Activated T-helper 17 cell treated with anti-CD3 and anti-CD28 coated beads, Interleukin-2, amount 50 U/mL, for 72 hours (primary cell): ENCODE results near the gene AMIGO1. TPM values are rescaled to one million over a fixed set of nuclear protein-coding genes. Genes with fewer than 3 reads are reported as not detected.
A peak's percentile ranks its signal among the peaks of the same experiment; 100 is the strongest.

Experiments
- ATAC-seq: fragments of 150-1000 bp; cut with Tn5 transposase; replicated peaks from 2 replicates; pipeline ENCODE4 v1.10.0; 2021; ENCODE audit warnings: mild to moderate bottlenecking, moderate library complexity
- H3K27ac Mint-ChIP-seq: one replicate; pipeline ENCODE4 v1.8.0; 2022; ENCODE audit warnings: mixed read lengths
- H3K27me3 Mint-ChIP-seq: one replicate; pipeline ENCODE4 v1.8.0; 2022; ENCODE audit warnings: mixed read lengths
- H3K36me3 Mint-ChIP-seq: one replicate; pipeline ENCODE4 v1.8.0; 2022; ENCODE audit warnings: low read depth, mild to moderate bottlenecking, mixed read lengths
- H3K4me1 Mint-ChIP-seq: one replicate; pipeline ENCODE4 v1.8.0; 2022; ENCODE audit warnings: mixed read lengths
- H3K4me3 Mint-ChIP-seq: one replicate; pipeline ENCODE4 v1.8.0; 2022; ENCODE audit warnings: mild to moderate bottlenecking, mixed read lengths
- H3K9me3 Mint-ChIP-seq: one replicate; pipeline ENCODE4 v1.8.0; 2022; ENCODE audit warnings: mixed read lengths
- total RNA-seq, 2 donors: library from RNA; stranded (reverse); gene quantifications; one replicate each; pipeline ENCODE4 v1.2.3, GENCODE V29; 2022

The AMIGO1 gene
- total RNA-seq, 2 donors from 2014 or later = 1.1 to 1.2 TPM

GRCh38 chr1:109490029-109490933 lies 19.2 kb downstream of the AMIGO1 start:
- Mint-ChIP-seq H3K27me3 (no peaks in the 10 kb centered on the region), H3K27ac (no peak overlapping the region)
- no peak for ATAC-seq

GRCh38 chr1:109488696-109489095 lies 20.8 kb downstream of the AMIGO1 start:
- Mint-ChIP-seq H3K4me3 (no peak overlapping the region), H3K27ac (no peak overlapping the region), H3K36me3 (peaks cover 35% of the 10 kb centered on the region), H3K4me1 (peaks cover 15% of the 10 kb centered on the region), H3K9me3 (no peaks in the 10 kb centered on the region), H3K27me3 (no peaks in the 10 kb centered on the region)
- no peak for ATAC-seq

More at GRCh38 chr1:109490029-109490933, 19.2 kb downstream of the AMIGO1 start:
- H3K4me1 Mint-ChIP-seq = peaks cover 9% of the 10 kb centered on the region
- peaks cover 44% of the 10 kb centered on the region for H3K36me3 Mint-ChIP-seq
- no peak overlapping the region for H3K4me3 Mint-ChIP-seq
- H3K9me3 Mint-ChIP-seq = no peaks in the 10 kb centered on the region

GRCh38 chr1:109488201-109488600 lies 21.3 kb downstream of the AMIGO1 start:
- H3K4me1 Mint-ChIP-seq = peaks cover 15% of the 10 kb centered on the region
- peaks cover 35% of the 10 kb centered on the region for H3K36me3 Mint-ChIP-seq
- no peaks in the 10 kb centered on the region for H3K9me3 Mint-ChIP-seq
- no peak overlapping the region for H3K4me3 Mint-ChIP-seq
- ATAC-seq = no peak
- H3K27ac Mint-ChIP-seq = peak overlapping the region; percentile 58
- H3K27me3 Mint-ChIP-seq = no peaks in the 10 kb centered on the region

- no peak for ATAC-seq
- peak overlapping the region; percentile 58 for H3K27ac Mint-ChIP-seq
- no peak overlapping the region for H3K4me3 Mint-ChIP-seq
- no peaks in the 10 kb centered on the region for H3K27me3 Mint-ChIP-seq
- peaks cover 23% of the 10 kb centered on the region for H3K4me1 Mint-ChIP-seq
- H3K9me3 Mint-ChIP-seq = no peaks in the 10 kb centered on the region
- peaks cover 35% of the 10 kb centered on the region for H3K36me3 Mint-ChIP-seq
Observed at GRCh38 chr1:109487261-109487660, 22.3 kb downstream of the AMIGO1 start.

GRCh38 chr1:109485001-109485400 lies 24.5 kb downstream of the AMIGO1 start:
- no peak for ATAC-seq
- peaks cover 24% of the 10 kb centered on the region for H3K4me1 Mint-ChIP-seq
- H3K9me3 Mint-ChIP-seq = no peaks in the 10 kb centered on the region
- H3K4me3 Mint-ChIP-seq = peak overlapping the region; percentile 91
- peaks cover 35% of the 10 kb centered on the region for H3K36me3 Mint-ChIP-seq
- peak overlapping the region; percentile 87 for H3K27ac Mint-ChIP-seq
- H3K27me3 Mint-ChIP-seq = no peaks in the 10 kb centered on the region

- H3K4me3 Mint-ChIP-seq = peak overlapping the region; percentile 91
- H3K36me3 Mint-ChIP-seq = peaks cover 31% of the 10 kb centered on the region
- peak overlapping the region; percentile 87 for H3K27ac Mint-ChIP-seq
- H3K9me3 Mint-ChIP-seq = no peaks in the 10 kb centered on the region
- no peak for ATAC-seq
- H3K27me3 Mint-ChIP-seq = no peaks in the 10 kb centered on the region
- H3K4me1 Mint-ChIP-seq = peaks cover 24% of the 10 kb centered on the region
Observed at GRCh38 chr1:109484519-109484975, 25.0 kb downstream of the AMIGO1 start.

GRCh38 chr1:109483672-109484518 lies 25.6 kb downstream of the AMIGO1 start, which contains the start of gene ATXN7L2:
ATXN7L2 (plus strand) TSS chr1:109483905; CDS start chr1:109483954, 49 bp downstream.
- Mint-ChIP-seq H3K27ac (peak within 1 kb of the TSS; percentile 92), H3K4me3 (peak within 1 kb of the TSS; percentile 91), H3K27me3 (no peaks in the 10 kb centered on the region), H3K36me3 (peaks cover 26% of the 10 kb centered on the region), H3K4me1 (peaks cover 27% of the 10 kb centered on the region), H3K9me3 (no peaks in the 10 kb centered on the region)
- ATAC-seq = peak; percentile 77

GRCh38 chr1:109482791-109483671 lies 26.5 kb downstream of the AMIGO1 start:
- H3K9me3 Mint-ChIP-seq = no peaks in the 10 kb centered on the region
- peak overlapping the region; percentile 92 for H3K27ac Mint-ChIP-seq
- H3K36me3 Mint-ChIP-seq = peaks cover 17% of the 10 kb centered on the region
- peaks cover 29% of the 10 kb centered on the region for H3K4me1 Mint-ChIP-seq
- ATAC-seq = peak; percentile 51
- H3K27me3 Mint-ChIP-seq = no peaks in the 10 kb centered on the region
- peak overlapping the region; percentile 91 for H3K4me3 Mint-ChIP-seq

- Mint-ChIP-seq H3K36me3 (peaks cover 10% of the 10 kb centered on the region), H3K9me3 (no peaks in the 10 kb centered on the region), H3K4me1 (peaks cover 29% of the 10 kb centered on the region), H3K4me3 (peak overlapping the region; percentile 91), H3K27me3 (no peaks in the 10 kb centered on the region), H3K27ac (peak overlapping the region; percentile 92)
- no peak for ATAC-seq
Observed at GRCh38 chr1:109482242-109482641, 27.3 kb downstream of the AMIGO1 start.

GRCh38 chr1:109481646-109482045 lies 27.9 kb downstream of the AMIGO1 start:
- Mint-ChIP-seq H3K36me3 (peaks cover 7% of the 10 kb centered on the region), H3K27ac (no peak overlapping the region), H3K9me3 (no peaks in the 10 kb centered on the region), H3K4me1 (peaks cover 28% of the 10 kb centered on the region), H3K4me3 (no peak overlapping the region), H3K27me3 (no peaks in the 10 kb centered on the region)
- no peak for ATAC-seq

- H3K27ac Mint-ChIP-seq = peak overlapping the region; percentile 43
- peaks cover 10% of the 10 kb centered on the region for H3K27me3 Mint-ChIP-seq
- no peaks in the 10 kb centered on the region for H3K36me3 Mint-ChIP-seq
- no peak overlapping the region for H3K4me3 Mint-ChIP-seq
- ATAC-seq = no peak
- peaks cover 16% of the 10 kb centered on the region for H3K4me1 Mint-ChIP-seq
- H3K9me3 Mint-ChIP-seq = no peaks in the 10 kb centered on the region
Observed at GRCh38 chr1:109479901-109480300, 29.6 kb downstream of the AMIGO1 start.

GRCh38 chr1:109479311-109479710 lies 30.2 kb downstream of the AMIGO1 start:
- H3K27ac Mint-ChIP-seq = peak overlapping the region; percentile 43
- no peak for ATAC-seq
- no peak overlapping the region for H3K4me3 Mint-ChIP-seq
- H3K4me1 Mint-ChIP-seq = peaks cover 14% of the 10 kb centered on the region
- no peaks in the 10 kb centered on the region for H3K36me3 Mint-ChIP-seq
- H3K9me3 Mint-ChIP-seq = no peaks in the 10 kb centered on the region
- peaks cover 10% of the 10 kb centered on the region for H3K27me3 Mint-ChIP-seq

- Mint-ChIP-seq H3K9me3 (no peaks in the 10 kb centered on the region), H3K4me3 (no peak overlapping the region), H3K4me1 (peaks cover 14% of the 10 kb centered on the region), H3K27me3 (peaks cover 10% of the 10 kb centered on the region), H3K27ac (no peak overlapping the region), H3K36me3 (no peaks in the 10 kb centered on the region)
- no peak for ATAC-seq
Observed at GRCh38 chr1:109478806-109479205, 30.7 kb downstream of the AMIGO1 start.

- ATAC-seq = no peak
- no peaks in the 10 kb centered on the region for H3K36me3 Mint-ChIP-seq
- no peak overlapping the region for H3K4me3 Mint-ChIP-seq
- H3K27me3 Mint-ChIP-seq = peaks cover 14% of the 10 kb centered on the region
- peaks cover 12% of the 10 kb centered on the region for H3K4me1 Mint-ChIP-seq
- H3K9me3 Mint-ChIP-seq = no peaks in the 10 kb centered on the region
- no peak overlapping the region for H3K27ac Mint-ChIP-seq
Observed at GRCh38 chr1:109477821-109478220, 31.7 kb downstream of the AMIGO1 start.
